SU-DHL-6 (cell line): Measurements from ENCODE around the gene MAX.

ENCODE experiments used
- EZH2phosphoT487 ChIP-seq: fragments of 200-600 bp; sonication (generic), shearing (Covaris generic); conservative IDR thresholded peaks from 2 replicates; pipeline ENCODE4 v1.6.1; 2018; ENCODE audit warnings: mild to moderate bottlenecking, antibody characterized with exemption, low read length, moderate library complexity, mixed read lengths
- TF ChIP-seq, protein P1 (sequence below): fragments of 200-600 bp; sonication (generic); IDR thresholded peaks from one replicate; pipeline ENCODE4 v1.5.1; 2017; ENCODE audit warnings: antibody characterized with exemption, mild to moderate bottlenecking, low read length, moderate library complexity; ENCODE audit not compliant: insufficient read depth, poor library complexity, severe bottlenecking

DNA sequence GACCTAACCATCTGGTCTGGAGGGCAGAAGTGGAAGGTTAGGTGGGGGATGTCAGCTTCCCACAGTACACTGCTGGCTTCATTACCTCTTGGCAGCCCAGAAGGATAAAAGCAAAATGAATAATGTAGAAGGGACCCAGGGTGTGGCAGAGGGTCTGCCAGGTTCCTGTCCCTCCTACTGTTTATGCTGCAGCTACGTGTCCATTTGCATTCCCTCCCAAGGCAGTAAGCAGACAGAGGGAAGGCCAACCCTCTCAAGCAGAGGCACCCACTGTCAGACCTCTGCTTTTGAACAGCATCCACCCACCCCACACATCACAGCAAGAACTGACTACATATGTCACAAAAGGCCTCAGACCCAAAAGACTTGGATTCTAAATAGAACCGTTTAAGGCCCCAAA, 19.4 kb downstream of the MAX start:
- TF ChIP-seq, protein P1, sequence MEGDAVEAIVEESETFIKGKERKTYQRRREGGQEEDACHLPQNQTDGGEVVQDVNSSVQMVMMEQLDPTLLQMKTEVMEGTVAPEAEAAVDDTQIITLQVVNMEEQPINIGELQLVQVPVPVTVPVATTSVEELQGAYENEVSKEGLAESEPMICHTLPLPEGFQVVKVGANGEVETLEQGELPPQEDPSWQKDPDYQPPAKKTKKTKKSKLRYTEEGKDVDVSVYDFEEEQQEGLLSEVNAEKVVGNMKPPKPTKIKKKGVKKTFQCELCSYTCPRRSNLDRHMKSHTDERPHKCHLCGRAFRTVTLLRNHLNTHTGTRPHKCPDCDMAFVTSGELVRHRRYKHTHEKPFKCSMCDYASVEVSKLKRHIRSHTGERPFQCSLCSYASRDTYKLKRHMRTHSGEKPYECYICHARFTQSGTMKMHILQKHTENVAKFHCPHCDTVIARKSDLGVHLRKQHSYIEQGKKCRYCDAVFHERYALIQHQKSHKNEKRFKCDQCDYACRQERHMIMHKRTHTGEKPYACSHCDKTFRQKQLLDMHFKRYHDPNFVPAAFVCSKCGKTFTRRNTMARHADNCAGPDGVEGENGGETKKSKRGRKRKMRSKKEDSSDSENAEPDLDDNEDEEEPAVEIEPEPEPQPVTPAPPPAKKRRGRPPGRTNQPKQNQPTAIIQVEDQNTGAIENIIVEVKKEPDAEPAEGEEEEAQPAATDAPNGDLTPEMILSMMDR = no peak
- TF ChIP-seq EZH2phosphoT487 = no peak
